OCI-LY3 (cell line): ENCODE measurements around the gene RSPO3.

Experiments used
- CTCF ChIP-seq: fragments of 200-600, 300-600 bp; sonication (generic); IDR thresholded peaks from 2 replicates; pipeline ENCODE4 v1.5.1; 2014; ENCODE audit warnings: antibody characterized with exemption, low read length, low read depth
- EZH2phosphoT487 ChIP-seq: fragments of 200-600 bp; shearing (Covaris generic); IDR thresholded peaks from 2 replicates; pipeline ENCODE4 v1.6.1; 2018; ENCODE audit warnings: antibody characterized with exemption, mixed run types, low read depth

- TF ChIP-seq CTCF (no peak), EZH2phosphoT487 (no peak)
Observed at GRCh38 chr6:127079681-127080080, 38.8 kb upstream of the RSPO3 start.
